ENCODE measurements around the gene ITGAL. TPM values are rescaled to one million over a fixed set of nuclear protein-coding genes. Genes with fewer than 3 reads are reported as not detected.
"Not testable (repeated sequence)": the region's sequence is repeated elsewhere in the genome, so short reads cannot be mapped to it uniquely, and the experiment has no call there.

Gene ITGAL
- total RNA-seq, 1 experiment from 2014 or later: not detected

- H3K27ac Mint-ChIP-seq: no peak overlapping the region
- Histone ChIP-seq H3K9ac (ENCODE audit: extremely low read depth, insufficient read length, low read length) (no peak overlapping the region), H4K5ac (ENCODE audit: insufficient read length, low read depth, low read length) (no peak overlapping the region), H2AK5ac (ENCODE audit: insufficient read length, low read length) (no peak overlapping the region), H4K91ac (ENCODE audit: insufficient read length, low read depth, low read length) (no peak overlapping the region), H3K9me3 (ENCODE audit: control insufficient read depth, low read depth, low read length) (no peaks in the 10 kb centered on the region), H3K27ac (ENCODE audit: insufficient read length, low read depth, low read length) (no peak overlapping the region), H3K23me2 (ENCODE audit: insufficient read length, low read depth, low read length, poor library complexity, severe bottlenecking) (peaks cover 5% of the 10 kb centered on the region), H3K23ac (ENCODE audit: insufficient read length, low read depth, low read length) (no peak overlapping the region), H4K20me1 (ENCODE audit: control insufficient read depth, insufficient read depth, insufficient read length) (no peaks in the 10 kb centered on the region), H3K18ac (ENCODE audit: insufficient read length, low read depth, low read length) (no peak overlapping the region), H3K14ac (ENCODE audit: insufficient read depth, low read length) (no peak overlapping the region), H3T11ph (ENCODE audit: low read length) (no peak overlapping the region), H4K8ac (replicated peaks; ENCODE audit: insufficient read length, low read depth, low read length) (no peak overlapping the region), H3K4me2 (ENCODE audit: insufficient read depth, insufficient read length, low read length) (no peak overlapping the region), H2AFZ (ENCODE audit: low read length) (no peak overlapping the region), H3K4me1 (ENCODE audit: insufficient read depth, low read length) (peaks cover 3% of the 10 kb centered on the region; the same call in 1 of the 2 replicates), H2BK12ac (ENCODE audit: insufficient read length, low read depth, low read length) (no peak overlapping the region), H2BK120ac (ENCODE audit: low read depth, low read length, poor library complexity, severe bottlenecking) (no peak overlapping the region), H3K27me3 (ENCODE audit: insufficient read depth, low read length) (no peaks in the 10 kb centered on the region), H2BK20ac (ENCODE audit: low read depth, low read length, poor library complexity, severe bottlenecking) (no peak overlapping the region), H3K56ac (ENCODE audit: insufficient read length, low read depth, low read length) (no peak overlapping the region), H3K79me2 (ENCODE audit: insufficient read depth, low read length) (no peaks in the 10 kb centered on the region; the same call in 1 of the 2 replicates), H2BK5ac (ENCODE audit: insufficient read length, low read length) (no peak overlapping the region), H2BK15ac (ENCODE audit: low read depth, low read length) (no peak overlapping the region), H3K4ac (ENCODE audit: low read depth, low read length) (no peak overlapping the region), H3K79me1 (ENCODE audit: insufficient read depth, low read depth, low read length, poor library complexity, severe bottlenecking) (no peaks in the 10 kb centered on the region)
- TF ChIP-seq, protein P1, sequence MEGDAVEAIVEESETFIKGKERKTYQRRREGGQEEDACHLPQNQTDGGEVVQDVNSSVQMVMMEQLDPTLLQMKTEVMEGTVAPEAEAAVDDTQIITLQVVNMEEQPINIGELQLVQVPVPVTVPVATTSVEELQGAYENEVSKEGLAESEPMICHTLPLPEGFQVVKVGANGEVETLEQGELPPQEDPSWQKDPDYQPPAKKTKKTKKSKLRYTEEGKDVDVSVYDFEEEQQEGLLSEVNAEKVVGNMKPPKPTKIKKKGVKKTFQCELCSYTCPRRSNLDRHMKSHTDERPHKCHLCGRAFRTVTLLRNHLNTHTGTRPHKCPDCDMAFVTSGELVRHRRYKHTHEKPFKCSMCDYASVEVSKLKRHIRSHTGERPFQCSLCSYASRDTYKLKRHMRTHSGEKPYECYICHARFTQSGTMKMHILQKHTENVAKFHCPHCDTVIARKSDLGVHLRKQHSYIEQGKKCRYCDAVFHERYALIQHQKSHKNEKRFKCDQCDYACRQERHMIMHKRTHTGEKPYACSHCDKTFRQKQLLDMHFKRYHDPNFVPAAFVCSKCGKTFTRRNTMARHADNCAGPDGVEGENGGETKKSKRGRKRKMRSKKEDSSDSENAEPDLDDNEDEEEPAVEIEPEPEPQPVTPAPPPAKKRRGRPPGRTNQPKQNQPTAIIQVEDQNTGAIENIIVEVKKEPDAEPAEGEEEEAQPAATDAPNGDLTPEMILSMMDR (conservative IDR thresholded peaks at IDR 0.05): no peak
- WGBS (ENCODE audit: extremely low coverage, insufficient read length, low lambda C conversion rate): no CpG with 5 or more reads among the region's 3 CpGs
- H3K27me3 Mint-ChIP-seq (ENCODE audit: low read depth): peaks cover 20% of the 10 kb centered on the region
- peaks cover 11 to 16% of the 10 kb centered on the region in 2 experiments for H3K4me1 Mint-ChIP-seq
- H3K4me3 Mint-ChIP-seq: no peak overlapping the region
- H3K9me3 Mint-ChIP-seq: peaks cover 6 to 10% of the 10 kb centered on the region in 2 experiments; a peak in 3 of 5 replicates
- peaks cover 11 to 15% (median 11%) of the 10 kb centered on the region in 3 experiments for H3K36me3 Mint-ChIP-seq (ENCODE audit: insufficient read depth in 1 of 3, low read depth in 3 of 3)
- no peak for DNase-seq
Observed at GRCh38 chr16:30449116-30449435, 23.5 kb upstream of the ITGAL start.

DNA sequence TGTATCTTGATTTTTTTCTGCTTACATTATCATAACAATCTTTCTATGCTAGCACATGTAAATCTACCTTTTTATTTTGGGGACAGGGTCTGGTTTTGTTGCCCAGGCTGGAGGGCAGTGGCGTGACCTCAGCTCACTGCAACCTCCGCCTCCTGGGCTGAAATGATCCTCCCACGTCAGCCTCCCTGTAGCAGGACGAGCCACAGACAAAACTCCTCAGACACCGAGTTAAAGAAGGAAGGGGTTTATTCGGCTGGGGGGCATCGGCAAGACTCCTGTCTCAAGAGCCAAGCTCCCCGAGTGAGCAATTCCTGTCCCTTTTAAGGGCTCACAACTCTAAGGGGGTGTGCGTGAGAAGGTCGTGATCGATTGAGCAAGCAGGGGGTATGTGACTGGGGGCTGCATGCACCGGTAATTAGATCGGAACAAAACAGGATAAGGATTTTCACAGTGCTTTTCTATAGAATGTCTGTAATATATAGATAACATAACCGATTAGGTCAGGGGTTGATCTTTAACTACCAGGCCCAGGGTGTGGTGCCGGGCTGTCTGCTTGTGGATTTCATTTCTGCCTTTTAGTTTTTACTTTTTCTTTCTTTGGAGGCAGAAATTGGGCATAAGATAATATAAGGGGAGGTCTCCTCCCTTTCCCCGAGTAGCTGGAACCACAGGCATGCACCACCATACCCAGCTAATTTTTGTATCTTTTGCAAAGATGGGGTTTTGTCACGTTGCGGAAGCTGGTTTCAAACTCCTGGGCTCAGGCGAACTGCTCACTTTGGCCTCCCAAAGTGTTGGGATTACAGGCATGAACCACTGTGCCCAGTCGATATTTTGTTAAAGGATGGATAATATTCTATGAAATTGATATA lies 19.6 kb upstream of the ITGAL start:
- not testable (repeated sequence) for H2BK120ac ChIP-seq (ENCODE audit: low read depth, low read length, poor library complexity, severe bottlenecking); H3K9ac ChIP-seq (ENCODE audit: extremely low read depth, insufficient read length, low read length); H2AK5ac ChIP-seq (ENCODE audit: insufficient read length, low read length); H3K27me3 ChIP-seq (ENCODE audit: insufficient read depth, low read length); H3K4me1 ChIP-seq (ENCODE audit: insufficient read depth, low read length); H2AFZ ChIP-seq (ENCODE audit: low read length); H4K91ac ChIP-seq (ENCODE audit: insufficient read length, low read depth, low read length); H3K4me3 Mint-ChIP-seq; H3K23ac ChIP-seq (ENCODE audit: insufficient read length, low read depth, low read length); H3K36me3 Mint-ChIP-seq (ENCODE audit: insufficient read depth in 1 of 3, low read depth in 3 of 3); H2BK12ac ChIP-seq (ENCODE audit: insufficient read length, low read depth, low read length); H3K4me2 ChIP-seq (ENCODE audit: insufficient read depth, insufficient read length, low read length); H3K9me3 Mint-ChIP-seq; H2BK15ac ChIP-seq (ENCODE audit: low read depth, low read length); H3K56ac ChIP-seq (ENCODE audit: insufficient read length, low read depth, low read length); DNase-seq; H4K5ac ChIP-seq (ENCODE audit: insufficient read length, low read depth, low read length); H3K79me1 ChIP-seq (ENCODE audit: insufficient read depth, low read depth, low read length, poor library complexity, severe bottlenecking); H3K14ac ChIP-seq (ENCODE audit: insufficient read depth, low read length); H3K18ac ChIP-seq (ENCODE audit: insufficient read length, low read depth, low read length); H2BK20ac ChIP-seq (ENCODE audit: low read depth, low read length, poor library complexity, severe bottlenecking); H3K27ac Mint-ChIP-seq; H3K27ac ChIP-seq (ENCODE audit: insufficient read length, low read depth, low read length); H3K4me1 Mint-ChIP-seq; H3T11ph ChIP-seq (ENCODE audit: low read length); H2BK5ac ChIP-seq (ENCODE audit: insufficient read length, low read length); H3K79me2 ChIP-seq (ENCODE audit: insufficient read depth, low read length); H4K20me1 ChIP-seq (ENCODE audit: control insufficient read depth, insufficient read depth, insufficient read length); H3K23me2 ChIP-seq (ENCODE audit: insufficient read length, low read depth, low read length, poor library complexity, severe bottlenecking); H4K8ac ChIP-seq (replicated peaks; ENCODE audit: insufficient read length, low read depth, low read length); H3K27me3 Mint-ChIP-seq (ENCODE audit: low read depth); H3K9me3 ChIP-seq (ENCODE audit: control insufficient read depth, low read depth, low read length); H3K4ac ChIP-seq (ENCODE audit: low read depth, low read length)
- WGBS (ENCODE audit: extremely low coverage, insufficient read length, low lambda C conversion rate): no CpG with 5 or more reads among the region's 20 CpGs

Data from H9 (cell line).